Cardiac muscle cell (in vitro differentiated cells and primary cell): ENCODE measurements around the gene EML3. TPM values are rescaled to one million over a fixed set of nuclear protein-coding genes. Genes with fewer than 3 reads are reported as not detected.
"Not testable (repeated sequence)": the region's sequence is repeated elsewhere in the genome, so short reads cannot be mapped to it uniquely, and the experiment has no call there.

ENCODE experiments used
- DNase-seq, 2 donors: peaks; one replicate each; pipeline versions ENCODE4 v3.0.0 to v3.0.0-alpha.2; 2010 to 2017; ENCODE audit warnings: low read depth in 1 of 2, low spot score in 1 of 2
- H3K27ac ChIP-seq: fragments of 200-600 bp; sonication (generic); 2 replicates; pipeline ENCODE4 v1.5.1; 2016
- H3K27me3 ChIP-seq: fragments of 200-600 bp; sonication (generic); 2 replicates; pipeline ENCODE4 v1.6.0; 2016; ENCODE audit warnings: control low read depth
- H3K36me3 ChIP-seq: fragments of 200-600 bp; sonication (generic); 2 replicates; pipeline ENCODE4 v1.5.1; 2016; ENCODE audit warnings: control low read depth
- H3K4me1 ChIP-seq: fragments of 200-600 bp; sonication (generic); 2 replicates; pipeline ENCODE4 v1.8.1; 2017; ENCODE audit warnings: low read depth, mild to moderate bottlenecking, mixed run types
- H3K4me3 ChIP-seq: fragments of 200-600 bp; sonication (generic); 2 replicates; pipeline ENCODE4 v1.5.1; 2016; ENCODE audit warnings: mild to moderate bottlenecking
- H3K9me3 ChIP-seq: fragments of 200-600 bp; sonication (generic); 2 replicates; pipeline ENCODE4 v1.5.1; 2017; ENCODE audit warnings: low read depth, mild to moderate bottlenecking, control low read depth
- polyA plus RNA-seq: library from polyadenylated mRNA; unstranded; fragments of >200 nt; fragmentation: Nextera tagmentation; extraction: Ambion mirVana; gene quantifications from 2 replicates; pipeline ENCODE4 v1.2.1, GENCODE V29; 2016
- total RNA-seq: library from RNA; depleted of rRNA; stranded (reverse); fragments of >200 nt; gene quantifications from 2 replicates; pipeline ENCODE4 v1.2.3, GENCODE V29; 2016
- TF ChIP-seq, protein P1 (sequence below): IDR thresholded peaks from 2 replicates; pipeline ENCODE4 v1.5.1; 2012; ENCODE audit warnings: low read depth, mild to moderate bottlenecking, low read length

The EML3 gene
- total and polyA plus RNA-seq, 2 experiments from 2014 or later, result 32.0 to 42.8 TPM

GRCh38 chr11:62622476-62623089, 10.0 kb upstream of the EML3 start:
- no peaks in the 10 kb centered on the region for H3K9me3 ChIP-seq
- no peak for DNase-seq
- peaks cover 5% of the 10 kb centered on the region for H3K4me1 ChIP-seq
- TF ChIP-seq, protein P1, sequence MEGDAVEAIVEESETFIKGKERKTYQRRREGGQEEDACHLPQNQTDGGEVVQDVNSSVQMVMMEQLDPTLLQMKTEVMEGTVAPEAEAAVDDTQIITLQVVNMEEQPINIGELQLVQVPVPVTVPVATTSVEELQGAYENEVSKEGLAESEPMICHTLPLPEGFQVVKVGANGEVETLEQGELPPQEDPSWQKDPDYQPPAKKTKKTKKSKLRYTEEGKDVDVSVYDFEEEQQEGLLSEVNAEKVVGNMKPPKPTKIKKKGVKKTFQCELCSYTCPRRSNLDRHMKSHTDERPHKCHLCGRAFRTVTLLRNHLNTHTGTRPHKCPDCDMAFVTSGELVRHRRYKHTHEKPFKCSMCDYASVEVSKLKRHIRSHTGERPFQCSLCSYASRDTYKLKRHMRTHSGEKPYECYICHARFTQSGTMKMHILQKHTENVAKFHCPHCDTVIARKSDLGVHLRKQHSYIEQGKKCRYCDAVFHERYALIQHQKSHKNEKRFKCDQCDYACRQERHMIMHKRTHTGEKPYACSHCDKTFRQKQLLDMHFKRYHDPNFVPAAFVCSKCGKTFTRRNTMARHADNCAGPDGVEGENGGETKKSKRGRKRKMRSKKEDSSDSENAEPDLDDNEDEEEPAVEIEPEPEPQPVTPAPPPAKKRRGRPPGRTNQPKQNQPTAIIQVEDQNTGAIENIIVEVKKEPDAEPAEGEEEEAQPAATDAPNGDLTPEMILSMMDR, result no peak
- peak overlapping the region; percentile 50 for H3K4me3 ChIP-seq
- H3K27ac ChIP-seq, result peak overlapping the region; percentile 83
- H3K27me3 ChIP-seq, result no peaks in the 10 kb centered on the region
- peaks cover 24% of the 10 kb centered on the region for H3K36me3 ChIP-seq

- Histone ChIP-seq H3K27ac (peak within 1 kb of the TSS; percentile 83), H3K27me3 (no peaks in the 10 kb centered on the region)
- DNase-seq, result peak; percentile 99
These were observed 9.2 kb upstream of the EML3 start, which contains the start of gene B3GAT3 for GRCh38 chr11:62621567-62622470. B3GAT3 (minus strand) TSS chr11:62621986; CDS start chr11:62621947, 39 bp downstream.

GRCh38 chr11:62621027-62621566, 8.5 kb upstream of the EML3 start:
- H3K9me3 ChIP-seq, result no peaks in the 10 kb centered on the region
- H3K36me3 ChIP-seq, result peaks cover 11% of the 10 kb centered on the region
- TF ChIP-seq, protein P1, result no peak
- no peak for DNase-seq
- no peaks in the 10 kb centered on the region for H3K27me3 ChIP-seq
- peak overlapping the region; percentile 83 for H3K27ac ChIP-seq
- H3K4me3 ChIP-seq, result peak overlapping the region; percentile 50
- H3K4me1 ChIP-seq, result peaks cover 5% of the 10 kb centered on the region

More at GRCh38 chr11:62621567-62622470, 9.2 kb upstream of the EML3 start, which contains the start of gene B3GAT3:
- H3K9me3 ChIP-seq, result no peaks in the 10 kb centered on the region
- peaks cover 19% of the 10 kb centered on the region for H3K36me3 ChIP-seq
- H3K4me3 ChIP-seq, result peak within 1 kb of the TSS; percentile 50
- TF ChIP-seq, protein P1, result no peak
- H3K4me1 ChIP-seq, result peaks cover 5% of the 10 kb centered on the region

GRCh38 chr11:62616957-62617356, 4.4 kb upstream of the EML3 start:
- H3K9me3 ChIP-seq, H3K4me3 ChIP-seq, H3K27me3 ChIP-seq, H3K27ac ChIP-seq, H3K36me3 ChIP-seq, DNase-seq, H3K4me1 ChIP-seq: not testable (repeated sequence)

DNA sequence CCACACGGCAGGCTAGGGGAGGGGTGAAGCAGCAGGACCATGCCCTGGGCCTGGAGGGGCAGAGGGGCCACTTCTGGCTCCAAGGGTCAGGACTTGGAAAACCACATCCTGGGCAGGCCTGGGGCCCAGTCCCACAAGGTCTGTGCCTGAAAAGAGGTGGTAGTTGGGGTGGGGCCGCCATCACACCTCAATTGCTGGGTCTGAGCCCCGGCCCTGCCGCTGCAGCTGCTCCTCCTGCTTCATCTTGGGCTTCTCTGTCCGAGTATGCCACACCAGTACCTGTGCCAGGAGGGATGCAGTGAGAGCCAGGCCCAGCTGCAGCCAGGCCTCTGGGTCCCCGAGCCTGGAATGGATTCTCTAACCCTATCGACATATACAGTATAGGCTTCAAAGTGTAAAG, 2.9 kb upstream of the EML3 start:
- Histone ChIP-seq H3K9me3 (no peaks in the 10 kb centered on the region), H3K4me3 (no peak overlapping the region), H3K36me3 (no peaks in the 10 kb centered on the region), H3K27ac (no peak overlapping the region), H3K27me3 (no peaks in the 10 kb centered on the region), H3K4me1 (no peaks in the 10 kb centered on the region)
- no peak for DNase-seq
- TF ChIP-seq, protein P1, result no peak
